Pulmonary artery endothelial cell (primary cell): ENCODE results near the gene PPP1R9A. TPM values are rescaled to one million over a fixed set of nuclear protein-coding genes. Genes with fewer than 3 reads are reported as not detected.
A peak's percentile ranks its signal among the peaks of the same experiment; 100 is the strongest.

ENCODE experiments used
- DNase-seq: peaks from one replicate; pipeline ENCODE4 v3.0.0-alpha.2; 2011; ENCODE audit warnings: low read depth, low spot score
- total RNA-seq: library from RNA; depleted of rRNA; stranded (reverse); fragments of >200 nt; gene quantifications from 2 replicates; pipeline ENCODE4 v1.2.3, GENCODE V29; 2014

Gene PPP1R9A
- total RNA-seq = 4.1 and 9.3 TPM in 2 replicates

- DNase-seq = no peak
These were observed at the start of gene PPP1R9A for GRCh38 chr7:94907026-94907810. Gene PPP1R9A (plus strand): TSS chr7:94907594. CDS start chr7:94910114, 2,520 bp downstream.

- DNase-seq = no peak
These were observed 36.3 kb upstream of the PPP1R9A start for GRCh38 chr7:94871132-94871531.

GRCh38 chr7:94873239-94873638 is 34.2 kb upstream of the PPP1R9A start:
- no peak for DNase-seq

GRCh38 chr7:94874036-94874785 is 33.2 kb upstream of the PPP1R9A start:
- DNase-seq = no peak

- DNase-seq = no peak
These were observed 32.2 kb upstream of the PPP1R9A start for GRCh38 chr7:94875201-94875600.

GRCh38 chr7:94877731-94878670 is 29.4 kb upstream of the PPP1R9A start:
- DNase-seq = no peak

- no peak for DNase-seq
These were observed 24.5 kb upstream of the PPP1R9A start for GRCh38 chr7:94882891-94883290.

- no peak for DNase-seq
These were observed 23.8 kb upstream of the PPP1R9A start for GRCh38 chr7:94883616-94884015.

- peak; percentile 33 for DNase-seq
These were observed 18.8 kb upstream of the PPP1R9A start for GRCh38 chr7:94888551-94888950.

- DNase-seq = no peak
These were observed 18.3 kb upstream of the PPP1R9A start for GRCh38 chr7:94888995-94889523.

GRCh38 chr7:94890216-94890615 is 17.2 kb upstream of the PPP1R9A start:
- no peak for DNase-seq

GRCh38 chr7:94893661-94894060 is 13.7 kb upstream of the PPP1R9A start:
- DNase-seq = no peak

GRCh38 chr7:94897541-94897940 is 9.9 kb upstream of the PPP1R9A start:
- no peak for DNase-seq

GRCh38 chr7:94898340-94898739 is 9.1 kb upstream of the PPP1R9A start:
- no peak for DNase-seq

- no peak for DNase-seq
These were observed 5.4 kb upstream of the PPP1R9A start for GRCh38 chr7:94901981-94902380.

- DNase-seq = no peak
These were observed 3.4 kb upstream of the PPP1R9A start for GRCh38 chr7:94903971-94904370.

GRCh38 chr7:94904982-94905381 is 2.4 kb upstream of the PPP1R9A start:
- DNase-seq = no peak

- DNase-seq = no peak
These were observed 1.1 kb upstream of the PPP1R9A start for GRCh38 chr7:94906065-94906851.

GRCh38 chr7:94907811-94908322 is 473 bp downstream of the PPP1R9A start:
- DNase-seq = no peak
